Activated naive CD4-positive, alpha-beta T cell (primary cell): ENCODE data around the gene PGAM2.
A peak's percentile ranks its signal among the peaks of the same experiment; 100 is the strongest.

ENCODE experiments used
- DNase-seq, 4 experiments: peaks; one replicate each; lab custom pipeline; 2025; lab: John Stamatoyannopoulos, UW

PGAM2 gene

GRCh38 chr7:44085546-44085945 lies 20.2 kb upstream of the PGAM2 start:
- no peak for DNase-seq

DNA sequence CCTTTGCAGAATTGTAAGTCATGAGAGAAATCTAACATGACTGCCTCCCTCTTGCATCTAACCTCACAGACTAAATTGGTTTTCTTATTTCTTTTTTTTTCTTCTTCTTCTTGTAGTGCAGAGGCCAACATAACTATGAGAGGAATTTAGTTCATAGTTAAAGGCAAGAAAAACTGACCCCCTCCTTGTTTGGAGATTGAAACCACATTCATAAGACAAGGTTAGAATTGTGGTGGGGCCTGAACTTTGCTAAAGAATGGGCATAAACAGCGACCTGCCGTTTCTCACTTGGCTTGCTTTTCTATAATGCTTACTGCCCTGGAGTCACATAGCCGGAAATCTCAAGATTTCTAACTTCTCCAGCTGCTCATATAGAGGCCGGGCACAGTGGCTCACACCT lies 19.3 kb upstream of the PGAM2 start:
- no peak for DNase-seq

DNA sequence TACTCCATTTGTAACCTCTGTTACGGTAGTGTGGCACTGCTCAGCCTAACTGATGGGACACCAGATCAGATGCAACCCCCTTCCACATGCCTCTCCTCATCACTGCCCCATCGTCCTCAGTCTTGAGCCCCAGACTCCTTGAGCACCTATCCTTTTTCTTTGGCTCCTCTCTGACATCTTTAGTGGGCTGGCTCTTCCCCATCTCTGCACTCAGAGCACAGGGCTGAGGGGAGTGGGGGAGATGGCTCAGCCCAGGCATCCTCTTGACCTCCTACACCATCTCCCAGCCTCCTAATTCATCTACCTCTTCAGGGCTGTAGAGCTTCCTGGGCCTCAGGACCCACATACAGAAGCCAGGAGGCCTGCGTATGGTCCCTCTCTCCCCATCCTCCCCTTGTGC lies 18.4 kb upstream of the PGAM2 start:
- DNase-seq: no peak

GRCh38 chr7:44082541-44083207 lies 17.3 kb upstream of the PGAM2 start:
- peak; percentile 91 to 96 (median 94) for DNase-seq

- DNase-seq: no peak
Observed at GRCh38 chr7:44081266-44081748, 15.9 kb upstream of the PGAM2 start.

DNA sequence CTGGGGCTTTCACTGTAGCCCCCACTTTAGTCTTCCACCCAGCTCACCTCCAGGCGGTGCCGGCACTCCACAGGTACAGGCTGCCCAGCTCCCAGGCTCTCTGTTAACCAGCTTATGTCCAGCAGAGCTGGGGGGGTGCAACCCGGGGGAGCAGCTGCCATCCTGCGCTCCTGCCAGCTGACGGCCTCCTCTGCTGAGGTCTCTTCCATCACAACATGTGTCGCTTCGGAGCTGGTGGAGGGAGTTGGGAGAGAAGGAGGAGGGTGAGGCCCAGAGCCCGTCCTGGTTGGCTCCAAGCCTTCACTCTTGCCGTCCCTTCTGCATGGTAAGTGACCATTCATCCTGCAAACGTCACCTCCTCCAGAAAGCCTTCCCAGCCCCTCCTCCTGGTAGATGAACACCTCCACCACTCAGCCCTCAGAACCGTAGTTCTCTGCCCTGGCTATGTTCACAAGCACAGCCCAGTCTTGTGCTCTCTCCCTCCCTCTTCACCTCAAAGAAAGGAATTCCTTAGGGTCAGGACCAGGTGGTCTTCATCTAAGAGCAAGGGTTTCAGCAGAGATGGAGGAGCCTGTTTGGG lies 15.4 kb upstream of the PGAM2 start:
- no peak for DNase-seq

- DNase-seq: no peak
Observed at GRCh38 chr7:44080118-44080517, 14.8 kb upstream of the PGAM2 start.

GRCh38 chr7:44079331-44080021 lies 14.1 kb upstream of the PGAM2 start:
- no peak for DNase-seq

GRCh38 chr7:44078521-44078920 lies 13.2 kb upstream of the PGAM2 start:
- DNase-seq: no peak

GRCh38 chr7:44077681-44078091 lies 12.3 kb upstream of the PGAM2 start:
- DNase-seq: no peak

GRCh38 chr7:44077061-44077460 lies 11.7 kb upstream of the PGAM2 start:
- DNase-seq: no peak

GRCh38 chr7:44076101-44076895 lies 10.9 kb upstream of the PGAM2 start:
- no peak for DNase-seq

GRCh38 chr7:44075296-44076075 lies 10.1 kb upstream of the PGAM2 start:
- DNase-seq: no peak

DNA sequence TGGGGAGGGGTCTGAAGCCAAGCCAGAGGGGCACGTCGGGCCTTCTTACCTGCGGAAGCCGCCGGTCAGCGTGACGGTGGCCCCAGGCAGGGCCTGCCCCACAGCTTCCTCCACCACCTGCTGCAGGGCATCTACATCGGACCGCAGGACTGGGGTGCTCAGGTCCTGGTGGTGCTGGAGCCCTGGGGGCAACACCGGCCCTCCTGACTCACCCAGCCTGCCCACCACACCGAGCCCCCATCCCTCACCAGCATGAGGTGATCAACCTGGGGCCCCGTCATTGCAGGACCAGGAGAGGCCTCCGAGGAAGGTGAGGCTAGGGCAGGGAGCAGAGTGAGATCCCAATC lies 9.0 kb upstream of the PGAM2 start:
- DNase-seq: no peak

GRCh38 chr7:44073664-44074348 lies 8.4 kb upstream of the PGAM2 start:
- DNase-seq: no peak

DNA sequence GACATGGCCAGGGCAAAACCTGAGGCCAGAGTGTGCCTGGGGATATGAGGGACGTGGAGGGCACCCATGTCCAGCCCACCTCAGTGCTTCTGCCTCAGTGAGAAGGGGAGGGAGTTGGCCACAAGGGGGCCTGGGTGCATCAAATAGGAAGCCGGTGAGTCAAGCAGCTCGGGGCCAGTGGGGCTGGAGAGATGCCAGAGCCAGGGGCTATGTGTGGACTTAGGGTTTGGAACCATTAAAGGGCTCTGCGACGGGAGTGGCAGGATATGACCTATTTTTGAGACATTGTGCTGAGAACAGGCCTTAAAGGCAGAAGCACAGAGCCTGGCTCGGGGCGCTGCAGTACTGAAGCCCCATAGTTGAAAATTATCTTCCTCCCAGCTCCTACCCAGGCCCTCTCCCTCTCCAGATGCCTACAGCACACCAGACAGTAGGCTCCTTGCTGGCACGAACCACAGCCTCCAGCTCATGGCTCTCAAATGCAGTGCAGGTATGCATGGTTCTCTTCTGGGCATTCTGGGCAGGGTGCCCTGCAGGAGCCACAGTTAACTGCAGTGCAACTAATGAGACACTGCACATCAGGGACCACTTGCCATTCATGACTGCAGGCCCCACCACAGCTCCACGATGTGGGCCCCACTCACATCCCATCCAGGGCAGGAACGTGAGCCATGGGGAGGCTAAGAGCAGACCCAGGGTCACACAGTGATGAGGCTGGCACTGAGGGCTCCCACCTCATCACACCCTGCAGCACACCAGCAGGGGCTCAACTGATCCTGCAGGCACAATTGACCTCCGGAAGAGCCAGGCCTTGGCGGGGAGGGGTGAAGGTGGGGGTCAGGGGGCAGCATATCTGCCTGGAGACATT lies 7.2 kb upstream of the PGAM2 start:
- DNase-seq: peak in 1 of 4 experiments; percentile 14

DNA sequence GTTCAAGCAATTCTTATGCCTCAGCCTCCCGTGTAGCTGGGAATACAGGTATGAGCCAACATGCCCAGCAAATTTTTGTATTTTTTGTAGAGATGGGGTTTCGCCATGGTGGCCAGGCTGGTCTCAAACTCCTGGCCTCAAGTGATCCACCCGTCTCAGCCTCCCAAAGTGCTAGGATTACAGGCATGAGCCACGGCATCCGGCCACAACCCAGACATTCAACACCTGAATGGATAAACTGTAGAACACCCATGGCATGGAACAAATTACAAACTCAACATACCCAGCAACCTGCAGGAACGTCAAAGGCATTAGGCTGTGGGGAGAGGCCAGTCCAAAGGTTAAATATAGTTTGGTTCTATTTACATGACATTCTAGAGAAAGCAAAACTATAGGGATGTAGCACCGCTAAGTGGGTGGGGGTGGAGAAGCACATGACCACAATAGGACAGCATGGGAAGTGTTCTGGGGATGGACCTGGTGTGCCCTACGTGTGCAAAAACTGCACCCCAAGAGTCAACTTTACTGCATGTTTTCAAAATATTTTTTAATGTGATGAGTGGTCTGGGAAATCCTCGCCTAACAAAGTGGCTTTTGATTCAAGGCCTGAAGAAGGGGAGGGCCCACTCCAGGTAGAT lies 6.5 kb upstream of the PGAM2 start:
- DNase-seq: no peak

DNA sequence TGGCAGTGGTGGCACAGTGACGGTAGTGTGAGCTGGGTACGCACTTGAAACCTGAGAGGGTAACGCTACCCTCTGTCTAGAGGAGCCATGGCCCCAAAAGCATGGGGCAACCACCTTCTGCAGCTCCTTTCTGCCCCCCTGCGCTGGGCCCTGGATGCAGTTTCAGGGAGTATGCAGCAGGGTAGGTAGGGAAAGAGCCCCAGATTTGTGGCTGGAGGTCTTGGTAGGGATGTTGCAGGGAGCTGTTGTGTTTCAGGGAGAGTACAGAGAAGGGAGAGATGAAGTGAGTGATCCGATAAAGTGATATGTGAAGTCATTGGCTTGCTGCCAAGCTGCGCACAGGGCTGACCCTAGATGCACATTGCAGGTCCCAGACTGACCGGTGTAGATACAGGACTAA lies 2.7 kb upstream of the PGAM2 start:
- no peak for DNase-seq

GRCh38 chr7:44067064-44067951 lies 1.9 kb upstream of the PGAM2 start:
- no peak for DNase-seq
